B cell (primary cell): ENCODE results near the gene ASTN2.

Experiments used
- CTCF ChIP-seq: fragments of 200-600 bp; IDR thresholded peaks from one replicate; pipeline ENCODE4 v1.8.0; 2022; ENCODE audit warnings: antibody characterized with exemption, mild to moderate bottlenecking
- EZH2 ChIP-seq: IDR thresholded peaks from 2 replicates; pipeline ENCODE4 v1.6.1; 2012; ENCODE audit warnings: borderline replicate concordance, low read depth, mild to moderate bottlenecking, moderate library complexity, low read length; ENCODE audit not compliant: insufficient read depth, poor library complexity, severe bottlenecking

DNA sequence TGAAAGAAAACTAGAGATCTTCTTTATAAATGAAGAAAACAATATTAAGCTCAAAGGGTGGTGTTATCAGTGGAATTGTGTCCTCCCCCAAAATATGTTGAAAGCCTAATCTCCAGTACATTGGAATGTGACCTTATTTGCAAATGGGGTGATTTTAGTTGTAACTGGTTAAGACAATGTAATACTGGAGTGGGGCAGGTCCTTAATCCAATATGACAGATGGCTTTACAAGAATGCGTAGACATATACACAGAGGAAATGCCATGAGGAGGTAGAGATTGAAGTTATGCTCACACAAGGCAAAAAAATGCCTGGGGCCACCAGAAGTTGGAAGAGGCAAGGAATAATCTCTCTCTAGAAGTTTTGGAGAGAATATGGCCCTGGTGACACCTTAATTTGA is 741.5 kb downstream of the ASTN2 start:
- TF ChIP-seq CTCF = no peak
- no peak for TF ChIP-seq EZH2
